MCF 10A (cell line): ENCODE results near the gene RWDD4. TPM values are rescaled to one million over a fixed set of nuclear protein-coding genes. Genes with fewer than 3 reads are reported as not detected.
A peak's percentile ranks its signal among the peaks of the same experiment; 100 is the strongest.

Experiments used
- BruUV-seq: library from RNA; stranded (reverse); fragments of 400-500 nt; replicated peaks from 2 replicates; lab custom pipeline; 2021; lab: Mats Ljungman, UMichigan
- CTCF ChIA-PET: fragments of 300-600 bp; sonication (Branson Sonifier 250); formaldehyde crosslinking; extraction: SDS; loops from one replicate; lab custom pipeline; 2021; ENCODE audit warnings: antibody characterized with exemption, inconsistent platforms; lab: Yijun Ruan, JAX
- POLR2A ChIA-PET: fragments of 300-600, 350-650 bp; sonication (Branson Sonifier 250); formaldehyde crosslinking; extraction: SDS; loops from one replicate; lab custom pipeline; 2020; ENCODE audit warnings: antibody characterized with exemption, inconsistent platforms; lab: Yijun Ruan, JAX
- DNase-seq: peaks from one replicate; pipeline ENCODE4 v3.0.0-alpha.2; 2018; ENCODE audit not compliant: unreplicated experiment
- H3K27ac Mint-ChIP-seq: one replicate; pipeline ENCODE4 v1.8.0; 2022; ENCODE audit warnings: mild to moderate bottlenecking, low read depth, mixed read lengths; ENCODE audit not compliant: unreplicated experiment
- H3K27me3 Mint-ChIP-seq: one replicate; pipeline ENCODE4 v1.8.0; 2022; ENCODE audit warnings: mixed read lengths; ENCODE audit not compliant: insufficient read depth, unreplicated experiment
- H3K36me3 Mint-ChIP-seq: one replicate; pipeline ENCODE4 v1.8.0; 2022; ENCODE audit warnings: mild to moderate bottlenecking, moderate library complexity, mixed read lengths; ENCODE audit not compliant: insufficient read depth, unreplicated experiment
- H3K4me1 Mint-ChIP-seq: one replicate; pipeline ENCODE4 v1.8.0; 2022; ENCODE audit warnings: mixed read lengths; ENCODE audit not compliant: insufficient read depth, unreplicated experiment
- H3K4me3 Mint-ChIP-seq: one replicate; pipeline ENCODE4 v1.8.0; 2022; ENCODE audit warnings: mild to moderate bottlenecking, moderate library complexity, mixed read lengths; ENCODE audit not compliant: unreplicated experiment
- H3K9me3 Mint-ChIP-seq: one replicate; pipeline ENCODE4 v1.8.0; 2022; ENCODE audit warnings: mixed read lengths; ENCODE audit not compliant: unreplicated experiment
- intact Hi-C: fragments of 100-400 bp; cut with micrococcal nuclease; formaldehyde crosslinking; loops from 2 replicates; pipeline ENCODE4 v1.14.1; 2022
- total RNA-seq: library from RNA; stranded (reverse); gene quantifications from 2 replicates; pipeline ENCODE4 v1.2.3, GENCODE V29; 2022
- TF ChIP-seq, protein P1 (sequence below): fragments of 200-600 bp; IDR thresholded peaks from one replicate; pipeline ENCODE4 v1.8.0; 2022; ENCODE audit warnings: antibody characterized with exemption, mild to moderate bottlenecking; ENCODE audit not compliant: unreplicated experiment

The RWDD4 gene
- total RNA-seq, 1 experiment from 2014 or later = 26.1 TPM

- peak overlapping the region; percentile 79 for H3K27ac Mint-ChIP-seq
- peak overlapping the region; percentile 16 for H3K4me3 Mint-ChIP-seq
- peaks cover 14% of the 10 kb centered on the region for H3K4me1 Mint-ChIP-seq
- POLR2A ChIA-PET = interaction anchor here (1.1 to 1.4 kb wide), 2 partner anchors 19 to 134 kb away, joined by 3 to 6 read pairs; no protein-coding TSS in a partner anchor
- no peaks in the 10 kb centered on the region for H3K9me3 Mint-ChIP-seq
- CTCF ChIA-PET = interaction anchor here (0.7 kb wide), 1 partner anchor 174 kb away, joined by 4 read pairs; no protein-coding TSS in a partner anchor
- H3K27me3 Mint-ChIP-seq = no peaks in the 10 kb centered on the region
- TF ChIP-seq, protein P1, sequence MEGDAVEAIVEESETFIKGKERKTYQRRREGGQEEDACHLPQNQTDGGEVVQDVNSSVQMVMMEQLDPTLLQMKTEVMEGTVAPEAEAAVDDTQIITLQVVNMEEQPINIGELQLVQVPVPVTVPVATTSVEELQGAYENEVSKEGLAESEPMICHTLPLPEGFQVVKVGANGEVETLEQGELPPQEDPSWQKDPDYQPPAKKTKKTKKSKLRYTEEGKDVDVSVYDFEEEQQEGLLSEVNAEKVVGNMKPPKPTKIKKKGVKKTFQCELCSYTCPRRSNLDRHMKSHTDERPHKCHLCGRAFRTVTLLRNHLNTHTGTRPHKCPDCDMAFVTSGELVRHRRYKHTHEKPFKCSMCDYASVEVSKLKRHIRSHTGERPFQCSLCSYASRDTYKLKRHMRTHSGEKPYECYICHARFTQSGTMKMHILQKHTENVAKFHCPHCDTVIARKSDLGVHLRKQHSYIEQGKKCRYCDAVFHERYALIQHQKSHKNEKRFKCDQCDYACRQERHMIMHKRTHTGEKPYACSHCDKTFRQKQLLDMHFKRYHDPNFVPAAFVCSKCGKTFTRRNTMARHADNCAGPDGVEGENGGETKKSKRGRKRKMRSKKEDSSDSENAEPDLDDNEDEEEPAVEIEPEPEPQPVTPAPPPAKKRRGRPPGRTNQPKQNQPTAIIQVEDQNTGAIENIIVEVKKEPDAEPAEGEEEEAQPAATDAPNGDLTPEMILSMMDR = no peak
- peaks cover 27% of the 10 kb centered on the region for H3K36me3 Mint-ChIP-seq
- intact Hi-C loops = loop anchor here (5.0 kb wide), 1 partner anchor 136 kb away; no protein-coding TSS in a partner anchor
- DNase-seq = peak; percentile 35
- BruUV-seq = no TSS peak
Observed at GRCh38 chr4:183638436-183638835, 20.5 kb downstream of the RWDD4 start.

DNA sequence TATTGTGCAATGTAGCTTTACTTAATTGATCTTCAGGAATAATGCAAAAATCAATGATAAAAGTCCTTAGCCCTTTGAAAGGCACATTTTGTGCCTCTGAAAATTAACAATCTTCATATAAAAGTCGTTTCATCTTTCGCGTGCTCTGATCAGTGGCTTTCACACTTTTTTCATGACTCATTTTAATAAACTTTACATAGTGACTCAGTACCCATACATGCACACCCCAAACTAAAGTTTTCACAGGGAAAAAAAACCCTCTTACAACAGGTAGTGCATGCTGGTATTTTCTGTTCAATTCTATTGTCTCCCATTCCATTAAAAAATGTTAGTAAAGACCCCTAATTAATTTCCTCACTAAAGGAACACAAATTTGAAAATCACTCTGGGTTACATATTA, 21.5 kb downstream of the RWDD4 start:
- DNase-seq = peak; percentile 66
- intact Hi-C loops = loop anchor here (5.0 kb wide), 1 partner anchor 135 kb away; no protein-coding TSS in a partner anchor
- H3K4me3 Mint-ChIP-seq = peak overlapping the region; percentile 48
- ChIA-PET POLR2A (interaction anchor here (1.0 to 2.8 kb wide), 9 partner anchors 9 to 193 kb away, joined by 3 to 11 read pairs (median 6); partner anchors contain the start of genes CDKN2AIP, ING2, RWDD4 and TRAPPC11), CTCF (interaction anchor here (0.7 kb wide), 1 partner anchor 1109 kb away, joined by 3 read pairs; no protein-coding TSS in a partner anchor)
- H3K27me3 Mint-ChIP-seq = no peaks in the 10 kb centered on the region
- peaks cover 17% of the 10 kb centered on the region for H3K36me3 Mint-ChIP-seq
- H3K27ac Mint-ChIP-seq = peak overlapping the region; percentile 3
- no TSS peak for BruUV-seq
- H3K4me1 Mint-ChIP-seq = peaks cover 14% of the 10 kb centered on the region
- H3K9me3 Mint-ChIP-seq = no peaks in the 10 kb centered on the region
- TF ChIP-seq, protein P1 = no peak

- TF ChIP-seq, protein P1 = no peak
- Mint-ChIP-seq H3K27ac (peak overlapping the region; percentile 3), H3K27me3 (no peaks in the 10 kb centered on the region), H3K9me3 (no peaks in the 10 kb centered on the region), H3K36me3 (peaks cover 11% of the 10 kb centered on the region), H3K4me3 (peak overlapping the region; percentile 48), H3K4me1 (peaks cover 14% of the 10 kb centered on the region)
- no TSS peak for BruUV-seq
- peak; percentile 67 for DNase-seq
- CTCF ChIA-PET = interaction anchor here (0.6 to 1.1 kb wide), 3 partner anchors 23 to 1110 kb away, joined by 3 read pairs; no protein-coding TSS in a partner anchor
- POLR2A ChIA-PET = interaction anchor here (0.6 to 2.8 kb wide), 12 partner anchors 8 to 192 kb away, joined by 3 to 11 read pairs (median 5); partner anchors contain the start of genes CDKN2AIP, ING2, RWDD4 and TRAPPC11
- intact Hi-C loops = loop anchor here (5.0 kb wide), 1 partner anchor 135 kb away; no protein-coding TSS in a partner anchor
Observed at GRCh38 chr4:183636923-183637322, 22.1 kb downstream of the RWDD4 start.

GRCh38 chr4:183636503-183636902, 22.5 kb downstream of the RWDD4 start:
- no TSS peak for BruUV-seq
- Mint-ChIP-seq H3K27me3 (no peaks in the 10 kb centered on the region), H3K9me3 (no peaks in the 10 kb centered on the region), H3K4me1 (peaks cover 14% of the 10 kb centered on the region), H3K36me3 (peaks cover 7% of the 10 kb centered on the region), H3K27ac (peak overlapping the region; percentile 3), H3K4me3 (peak overlapping the region; percentile 48)
- ChIA-PET POLR2A (interaction anchor here (0.6 to 2.8 kb wide), 12 partner anchors 8 to 192 kb away, joined by 3 to 11 read pairs (median 5); partner anchors contain the start of genes CDKN2AIP, ING2, RWDD4 and TRAPPC11), CTCF (interaction anchor here (0.6 to 1.1 kb wide), 2 partner anchors 23 to 335 kb away, joined by 3 read pairs; no protein-coding TSS in a partner anchor)
- intact Hi-C loops = loop anchor here (5.0 kb wide), 1 partner anchor 134 kb away; no protein-coding TSS in a partner anchor
- TF ChIP-seq, protein P1 = no peak
- peak; percentile 11 for DNase-seq
